ENCODE data around the gene EPB41L3. TPM values are rescaled to one million over a fixed set of nuclear protein-coding genes. Genes with fewer than 3 reads are reported as not detected.

The EPB41L3 gene
- total and polyA plus RNA-seq, 2 experiments from 2014 or later, result 8.0 to 11.7 TPM

DNA sequence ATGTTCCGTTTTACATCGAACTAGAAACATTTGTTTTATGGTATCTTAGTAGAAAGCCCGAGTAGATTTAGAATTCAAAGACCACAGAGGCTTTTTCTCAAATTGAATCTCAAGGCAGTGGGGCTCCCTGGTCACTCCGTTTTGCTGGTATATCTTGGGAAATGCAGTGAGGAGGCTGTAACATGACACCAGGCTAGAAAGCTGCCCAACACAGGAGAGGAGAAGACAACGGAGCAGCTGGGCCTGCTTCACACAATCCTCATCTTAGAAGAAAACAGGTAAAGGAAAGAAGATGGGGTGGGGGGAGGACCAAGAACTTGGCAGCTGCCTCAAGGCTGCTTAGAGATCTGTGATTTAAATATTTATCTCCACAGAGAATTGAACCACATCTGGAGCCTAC, 38.3 kb upstream of the EPB41L3 start:
- H3K9me2 ChIP-seq (ENCODE audit: insufficient read depth), result no peaks in the 10 kb centered on the region
- H3K4me2 ChIP-seq, result peak overlapping the region; percentile 30
- peaks cover 55% of the 10 kb centered on the region for H3K4me1 Mint-ChIP-seq
- H2AFZ ChIP-seq, result peak overlapping the region; percentile 44; the same call in 1 of the 2 replicates
- H3K4me3 Mint-ChIP-seq, result peak overlapping the region; percentile 43; the same call in 2 of the 3 replicates
- H3F3A ChIP-seq (replicated peaks; ENCODE audit: low read depth), result no peaks in the 10 kb centered on the region
- H3K36me3 ChIP-seq (ENCODE audit: insufficient read depth), result no peaks in the 10 kb centered on the region
- H3K27ac ChIP-seq (ENCODE audit: low read depth), result no peak overlapping the region; the same call in 1 of the 2 replicates
- no peaks in the 10 kb centered on the region for H3K79me2 ChIP-seq (replicated peaks; ENCODE audit: insufficient read depth)
- no peaks in the 10 kb centered on the region for H3K9me3 Mint-ChIP-seq
- ATAC-seq, result peak; percentile 97
- no peaks in the 10 kb centered on the region for H4K20me1 ChIP-seq (replicated peaks; ENCODE audit: insufficient read depth)
- peak overlapping the region; percentile 60 for H3K27ac Mint-ChIP-seq
- H3K4me3 ChIP-seq, result 0 out of 2 replicates have a peak overlapping the region, but pooled peaks have one; percentile 2
- no peaks in the 10 kb centered on the region for H3K36me3 Mint-ChIP-seq (ENCODE audit: low read depth)
- peak; percentile 71 for DNase-seq (ENCODE audit: low spot score)
- peaks cover 47% of the 10 kb centered on the region for H3K4me1 ChIP-seq (ENCODE audit: insufficient read depth)
- H3K27me3 Mint-ChIP-seq (ENCODE audit: insufficient read depth, low read depth, poor library complexity), result no peaks in the 10 kb centered on the region
- no peaks in the 10 kb centered on the region for H3K27me3 ChIP-seq (ENCODE audit: insufficient read depth)
- TF ChIP-seq, protein P1, sequence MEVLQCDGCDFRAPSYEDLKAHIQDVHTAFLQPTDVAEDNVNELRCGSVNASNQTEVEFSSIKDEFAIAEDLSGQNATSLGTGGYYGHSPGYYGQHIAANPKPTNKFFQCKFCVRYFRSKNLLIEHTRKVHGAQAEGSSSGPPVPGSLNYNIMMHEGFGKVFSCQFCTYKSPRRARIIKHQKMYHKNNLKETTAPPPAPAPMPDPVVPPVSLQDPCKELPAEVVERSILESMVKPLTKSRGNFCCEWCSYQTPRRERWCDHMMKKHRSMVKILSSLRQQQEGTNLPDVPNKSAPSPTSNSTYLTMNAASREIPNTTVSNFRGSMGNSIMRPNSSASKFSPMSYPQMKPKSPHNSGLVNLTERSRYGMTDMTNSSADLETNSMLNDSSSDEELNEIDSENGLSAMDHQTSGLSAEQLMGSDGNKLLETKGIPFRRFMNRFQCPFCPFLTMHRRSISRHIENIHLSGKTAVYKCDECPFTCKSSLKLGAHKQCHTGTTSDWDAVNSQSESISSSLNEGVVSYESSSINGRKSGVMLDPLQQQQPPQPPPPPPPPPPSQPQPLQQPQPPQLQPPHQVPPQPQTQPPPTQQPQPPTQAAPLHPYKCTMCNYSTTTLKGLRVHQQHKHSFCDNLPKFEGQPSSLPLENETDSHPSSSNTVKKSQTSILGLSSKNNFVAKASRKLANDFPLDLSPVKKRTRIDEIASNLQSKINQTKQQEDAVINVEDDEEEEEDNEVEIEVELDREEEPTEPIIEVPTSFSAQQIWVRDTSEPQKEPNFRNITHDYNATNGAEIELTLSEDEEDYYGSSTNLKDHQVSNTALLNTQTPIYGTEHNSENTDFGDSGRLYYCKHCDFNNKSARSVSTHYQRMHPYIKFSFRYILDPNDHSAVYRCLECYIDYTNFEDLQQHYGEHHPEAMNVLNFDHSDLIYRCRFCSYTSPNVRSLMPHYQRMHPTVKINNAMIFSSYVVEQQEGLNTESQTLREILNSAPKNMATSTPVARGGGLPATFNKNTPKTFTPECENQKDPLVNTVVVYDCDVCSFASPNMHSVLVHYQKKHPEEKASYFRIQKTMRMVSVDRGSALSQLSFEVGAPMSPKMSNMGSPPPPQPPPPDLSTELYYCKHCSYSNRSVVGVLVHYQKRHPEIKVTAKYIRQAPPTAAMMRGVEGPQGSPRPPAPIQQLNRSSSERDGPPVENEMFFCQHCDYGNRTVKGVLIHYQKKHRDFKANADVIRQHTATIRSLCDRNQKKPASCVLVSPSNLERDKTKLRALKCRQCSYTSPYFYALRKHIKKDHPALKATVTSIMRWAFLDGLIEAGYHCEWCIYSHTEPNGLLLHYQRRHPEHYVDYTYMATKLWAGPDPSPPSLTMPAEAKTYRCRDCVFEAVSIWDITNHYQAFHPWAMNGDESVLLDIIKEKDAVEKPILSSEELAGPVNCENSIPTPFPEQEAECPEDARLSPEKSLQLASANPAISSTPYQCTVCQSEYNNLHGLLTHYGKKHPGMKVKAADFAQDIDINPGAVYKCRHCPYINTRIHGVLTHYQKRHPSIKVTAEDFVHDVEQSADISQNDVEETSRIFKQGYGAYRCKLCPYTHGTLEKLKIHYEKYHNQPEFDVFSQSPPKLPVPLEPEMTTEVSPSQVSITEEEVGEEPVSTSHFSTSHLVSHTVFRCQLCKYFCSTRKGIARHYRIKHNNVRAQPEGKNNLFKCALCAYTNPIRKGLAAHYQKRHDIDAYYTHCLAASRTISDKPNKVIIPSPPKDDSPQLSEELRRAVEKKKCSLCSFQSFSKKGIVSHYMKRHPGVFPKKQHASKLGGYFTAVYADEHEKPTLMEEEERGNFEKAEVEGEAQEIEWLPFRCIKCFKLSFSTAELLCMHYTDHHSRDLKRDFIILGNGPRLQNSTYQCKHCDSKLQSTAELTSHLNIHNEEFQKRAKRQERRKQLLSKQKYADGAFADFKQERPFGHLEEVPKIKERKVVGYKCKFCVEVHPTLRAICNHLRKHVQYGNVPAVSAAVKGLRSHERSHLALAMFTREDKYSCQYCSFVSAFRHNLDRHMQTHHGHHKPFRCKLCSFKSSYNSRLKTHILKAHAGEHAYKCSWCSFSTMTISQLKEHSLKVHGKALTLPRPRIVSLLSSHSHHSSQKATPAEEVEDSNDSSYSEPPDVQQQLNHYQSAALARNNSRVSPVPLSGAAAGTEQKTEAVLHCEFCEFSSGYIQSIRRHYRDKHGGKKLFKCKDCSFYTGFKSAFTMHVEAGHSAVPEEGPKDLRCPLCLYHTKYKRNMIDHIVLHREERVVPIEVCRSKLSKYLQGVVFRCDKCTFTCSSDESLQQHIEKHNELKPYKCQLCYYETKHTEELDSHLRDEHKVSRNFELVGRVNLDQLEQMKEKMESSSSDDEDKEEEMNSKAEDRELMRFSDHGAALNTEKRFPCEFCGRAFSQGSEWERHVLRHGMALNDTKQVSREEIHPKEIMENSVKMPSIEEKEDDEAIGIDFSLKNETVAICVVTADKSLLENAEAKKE (CRISPR knock-in tag; IDR thresholded peaks at IDR 0.05), result peak; percentile 94
- TF ChIP-seq ZNF114 (CRISPR knock-in tag; IDR thresholded peaks at IDR 0.05), result no peak

DNA sequence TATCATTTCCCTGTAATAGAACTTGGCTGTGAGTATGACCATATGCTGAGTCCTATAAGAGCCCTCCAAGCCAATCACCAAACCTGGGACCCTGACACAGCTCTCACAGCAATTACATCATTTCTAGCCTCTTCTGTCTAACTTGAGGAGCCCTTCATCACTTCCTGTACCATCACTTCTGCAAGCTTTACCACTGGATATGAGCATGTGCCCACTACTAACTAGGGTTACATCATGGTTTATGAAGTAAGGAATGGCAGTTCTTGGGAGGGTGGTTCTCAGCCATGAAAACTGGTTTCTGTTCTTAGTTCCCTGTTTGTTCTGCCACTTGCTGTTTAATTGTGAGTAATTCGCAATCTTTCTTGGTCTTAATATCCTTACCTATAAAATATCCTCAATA, 31.0 kb upstream of the EPB41L3 start:
- no peak overlapping the region for H3K27ac Mint-ChIP-seq
- Histone ChIP-seq H3K79me2 (replicated peaks; ENCODE audit: insufficient read depth) (no peaks in the 10 kb centered on the region), H3K36me3 (ENCODE audit: insufficient read depth) (no peaks in the 10 kb centered on the region), H3K4me2 (no peak overlapping the region), H2AFZ (0 out of 2 replicates have a peak overlapping the region, but pooled peaks have one; percentile 2), H3K27ac (ENCODE audit: low read depth) (no peak overlapping the region), H3F3A (replicated peaks; ENCODE audit: low read depth) (no peaks in the 10 kb centered on the region), H3K4me1 (ENCODE audit: insufficient read depth) (peaks cover 43% of the 10 kb centered on the region), H3K4me3 (no peak overlapping the region), H4K20me1 (replicated peaks; ENCODE audit: insufficient read depth) (no peaks in the 10 kb centered on the region), H3K9me2 (ENCODE audit: insufficient read depth) (no peaks in the 10 kb centered on the region), H3K27me3 (ENCODE audit: insufficient read depth) (no peaks in the 10 kb centered on the region)
- ATAC-seq, result no peak
- no peak overlapping the region for H3K4me3 Mint-ChIP-seq
- peaks cover 59% of the 10 kb centered on the region for H3K4me1 Mint-ChIP-seq
- peaks cover 2% of the 10 kb centered on the region for H3K27me3 Mint-ChIP-seq (ENCODE audit: insufficient read depth, low read depth, poor library complexity)
- no peaks in the 10 kb centered on the region for H3K36me3 Mint-ChIP-seq (ENCODE audit: low read depth)
- no peak for DNase-seq (ENCODE audit: low spot score)
- H3K9me3 Mint-ChIP-seq, result no peaks in the 10 kb centered on the region
- TF ChIP-seq, protein P1 (CRISPR knock-in tag; IDR thresholded peaks at IDR 0.05), result no peak
- TF ChIP-seq EZH2phosphoT487 (IDR thresholded peaks at IDR 0.05; ENCODE audit: unreplicated experiment), result no peak
- TF ChIP-seq CREB1 (CRISPR knock-in tag; IDR thresholded peaks at IDR 0.05; ENCODE audit: low read depth), result no peak
- TF ChIP-seq EZH2 (IDR thresholded peaks at IDR 0.05; ENCODE audit: low read depth, unreplicated experiment), result no peak
- TF ChIP-seq JUNB (IDR thresholded peaks at IDR 0.05; ENCODE audit: unreplicated experiment), result no peak
